ENCODE results near the gene CTNND1.

CTNND1 gene

GRCh38 chr11:57772562-57772961 is 11.0 kb downstream of the CTNND1 start:
- CTCF ChIA-PET: interaction anchor here (0.5 kb wide), 1 partner anchor 9 kb away, joined by 3 read pairs; no protein-coding TSS in a partner anchor
- Mint-ChIP-seq H3K9me3 (no peaks in the 10 kb centered on the region), H3K27me3 (no peaks in the 10 kb centered on the region), H3K4me3 (no peak overlapping the region), H3K36me3 (no peaks in the 10 kb centered on the region), H3K4me1 (peaks cover 17% of the 10 kb centered on the region), H3K27ac (no peak overlapping the region)
- DNase-seq: no peak

- peaks cover 16% of the 10 kb centered on the region for H3K4me1 Mint-ChIP-seq
- H3K9me3 Mint-ChIP-seq: no peaks in the 10 kb centered on the region
- no peaks in the 10 kb centered on the region for H3K36me3 Mint-ChIP-seq
- H3K27me3 Mint-ChIP-seq: no peaks in the 10 kb centered on the region
- H3K4me3 Mint-ChIP-seq: no peak overlapping the region
- CTCF ChIA-PET: interaction anchor here (0.5 kb wide), 1 partner anchor 10 kb away, joined by 3 read pairs; no protein-coding TSS in a partner anchor
- H3K27ac Mint-ChIP-seq: no peak overlapping the region
- DNase-seq: no peak
Measured at GRCh38 chr11:57773026-57773598, 11.5 kb downstream of the CTNND1 start.

- H3K36me3 Mint-ChIP-seq: no peaks in the 10 kb centered on the region
- DNase-seq: no peak
- CTCF ChIA-PET: no interaction called here
- H3K9me3 Mint-ChIP-seq: no peaks in the 10 kb centered on the region
- H3K4me3 Mint-ChIP-seq: no peak overlapping the region
- H3K27me3 Mint-ChIP-seq: no peaks in the 10 kb centered on the region
- no peak overlapping the region for H3K27ac Mint-ChIP-seq
- H3K4me1 Mint-ChIP-seq: peaks cover 7% of the 10 kb centered on the region
Measured at GRCh38 chr11:57775491-57775890, 13.9 kb downstream of the CTNND1 start.

- no peak overlapping the region for H3K4me3 Mint-ChIP-seq
- CTCF ChIA-PET: interaction anchor here (2.1 kb wide), 1 partner anchor 25 kb away, joined by 5 read pairs; no protein-coding TSS in a partner anchor
- peaks cover 10% of the 10 kb centered on the region for H3K4me1 Mint-ChIP-seq
- no peak for DNase-seq
- H3K9me3 Mint-ChIP-seq: no peaks in the 10 kb centered on the region
- no peaks in the 10 kb centered on the region for H3K36me3 Mint-ChIP-seq
- no peaks in the 10 kb centered on the region for H3K27me3 Mint-ChIP-seq
- H3K27ac Mint-ChIP-seq: no peak overlapping the region
Measured at GRCh38 chr11:57776031-57776521, 14.5 kb downstream of the CTNND1 start.

- Mint-ChIP-seq H3K4me1 (peaks cover 16% of the 10 kb centered on the region), H3K9me3 (no peaks in the 10 kb centered on the region), H3K36me3 (no peaks in the 10 kb centered on the region), H3K27me3 (peaks cover 3% of the 10 kb centered on the region), H3K4me3 (no peak overlapping the region), H3K27ac (no peak overlapping the region)
- no peak for DNase-seq
- CTCF ChIA-PET: interaction anchor here (2.1 kb wide), 1 partner anchor 24 kb away, joined by 5 read pairs; no protein-coding TSS in a partner anchor
Measured at GRCh38 chr11:57776577-57777210, 15.1 kb downstream of the CTNND1 start.

GRCh38 chr11:57777969-57778317 is 16.3 kb downstream of the CTNND1 start:
- CTCF ChIA-PET: interaction anchor here (2.1 kb wide), 1 partner anchor 23 kb away, joined by 5 read pairs; no protein-coding TSS in a partner anchor
- H3K27ac Mint-ChIP-seq: no peak overlapping the region
- peaks cover 20% of the 10 kb centered on the region for H3K4me1 Mint-ChIP-seq
- no peak for DNase-seq
- H3K27me3 Mint-ChIP-seq: peaks cover 3% of the 10 kb centered on the region
- H3K4me3 Mint-ChIP-seq: no peak overlapping the region
- no peaks in the 10 kb centered on the region for H3K9me3 Mint-ChIP-seq
- no peaks in the 10 kb centered on the region for H3K36me3 Mint-ChIP-seq

GRCh38 chr11:57778318-57779037 is 16.9 kb downstream of the CTNND1 start:
- CTCF ChIA-PET: interaction anchor here (0.9 kb wide), 1 partner anchor 22 kb away, joined by 3 read pairs; no protein-coding TSS in a partner anchor
- no peak for DNase-seq
- Mint-ChIP-seq H3K36me3 (no peaks in the 10 kb centered on the region), H3K4me1 (peaks cover 20% of the 10 kb centered on the region), H3K27me3 (peaks cover 3% of the 10 kb centered on the region), H3K27ac (no peak overlapping the region), H3K9me3 (no peaks in the 10 kb centered on the region), H3K4me3 (no peak overlapping the region)

- Mint-ChIP-seq H3K27ac (no peak overlapping the region), H3K27me3 (peaks cover 3% of the 10 kb centered on the region), H3K4me3 (no peak overlapping the region), H3K4me1 (peaks cover 20% of the 10 kb centered on the region), H3K36me3 (no peaks in the 10 kb centered on the region), H3K9me3 (no peaks in the 10 kb centered on the region)
- CTCF ChIA-PET: interaction anchor here (0.9 kb wide), 1 partner anchor 21 kb away, joined by 3 read pairs; no protein-coding TSS in a partner anchor
- DNase-seq: no peak
Measured at GRCh38 chr11:57779276-57779675, 17.7 kb downstream of the CTNND1 start.

GRCh38 chr11:57781529-57781943 is 19.9 kb downstream of the CTNND1 start:
- DNase-seq: no peak
- no peak overlapping the region for H3K27ac Mint-ChIP-seq

GRCh38 chr11:57785072-57785471 is 23.5 kb downstream of the CTNND1 start:
- Mint-ChIP-seq H3K4me1 (peaks cover 27% of the 10 kb centered on the region), H3K27me3 (peaks cover 3% of the 10 kb centered on the region), H3K36me3 (no peaks in the 10 kb centered on the region), H3K9me3 (no peaks in the 10 kb centered on the region), H3K27ac (no peak overlapping the region), H3K4me3 (no peak overlapping the region)
- DNase-seq: no peak
- CTCF ChIA-PET: interaction anchor here (0.6 to 1.8 kb wide), 5 partner anchors 15 to 78 kb away, joined by 3 to 10 read pairs (median 3); partner anchors contain the start of gene BTBD18

More at GRCh38 chr11:57781529-57781943, 19.9 kb downstream of the CTNND1 start:
- Mint-ChIP-seq H3K4me1 (peaks cover 17% of the 10 kb centered on the region), H3K9me3 (no peaks in the 10 kb centered on the region), H3K36me3 (no peaks in the 10 kb centered on the region), H3K27me3 (peaks cover 3% of the 10 kb centered on the region), H3K4me3 (no peak overlapping the region)
- CTCF ChIA-PET: no interaction called here

GRCh38 chr11:57786436-57786835 is 24.8 kb downstream of the CTNND1 start:
- Mint-ChIP-seq H3K27me3 (peaks cover 2% of the 10 kb centered on the region), H3K27ac (no peak overlapping the region), H3K4me3 (no peak overlapping the region), H3K9me3 (no peaks in the 10 kb centered on the region), H3K4me1 (peaks cover 28% of the 10 kb centered on the region), H3K36me3 (peaks cover 2% of the 10 kb centered on the region)
- no peak for DNase-seq
- CTCF ChIA-PET: no interaction called here

- no peak overlapping the region for H3K27ac Mint-ChIP-seq
- no peak for DNase-seq
- no peak overlapping the region for H3K4me3 Mint-ChIP-seq
- no peaks in the 10 kb centered on the region for H3K9me3 Mint-ChIP-seq
- peaks cover 3% of the 10 kb centered on the region for H3K36me3 Mint-ChIP-seq
- no peaks in the 10 kb centered on the region for H3K27me3 Mint-ChIP-seq
- peaks cover 28% of the 10 kb centered on the region for H3K4me1 Mint-ChIP-seq
- CTCF ChIA-PET: no interaction called here
Measured at GRCh38 chr11:57787006-57787604, 25.5 kb downstream of the CTNND1 start.

GRCh38 chr11:57787920-57788702 is 26.5 kb downstream of the CTNND1 start:
- CTCF ChIA-PET: no interaction called here
- no peak for DNase-seq
- peaks cover 4% of the 10 kb centered on the region for H3K36me3 Mint-ChIP-seq
- no peak overlapping the region for H3K27ac Mint-ChIP-seq
- H3K4me1 Mint-ChIP-seq: peaks cover 37% of the 10 kb centered on the region
- H3K4me3 Mint-ChIP-seq: no peak overlapping the region
- H3K27me3 Mint-ChIP-seq: no peaks in the 10 kb centered on the region
- H3K9me3 Mint-ChIP-seq: no peaks in the 10 kb centered on the region
